Astrocyte (in vitro differentiated cells and primary cell): Measurements from ENCODE around the gene CDR2L.

Experiments
- CTCF ChIP-seq: IDR thresholded peaks from 2 replicates; pipeline ENCODE4 v1.5.1; 2011; ENCODE audit warnings: low read depth, mild to moderate bottlenecking, inconsistent platforms, low read length, moderate library complexity; ENCODE audit not compliant: insufficient read depth
- EZH2 ChIP-seq: IDR thresholded peaks from 2 replicates; pipeline ENCODE4 v1.6.1; 2012; ENCODE audit warnings: mild to moderate bottlenecking, low read length, inconsistent platforms; ENCODE audit not compliant: insufficient read depth

- TF ChIP-seq CTCF (no peak), EZH2 (no peak)
These were observed 24.1 kb downstream of the CDR2L start for GRCh38 chr17:75011401-75012095.
